Breast epithelium (tissue), 3 donors: Measurements from ENCODE around the gene SMAD7.

ENCODE experiments used
- POLR2A ChIP-seq: fragments of 450-650 bp; IDR thresholded peaks from one replicate; pipeline ENCODE4 v1.6.1; 2016; ENCODE audit warnings: antibody characterized with exemption, mild to moderate bottlenecking, moderate library complexity
- TF ChIP-seq, protein P1 (sequence below), 3 donors: fragments of 450-650 bp; IDR thresholded peaks; one replicate each; pipeline ENCODE4 v1.5.1; 2016 to 2017; ENCODE audit warnings: antibody characterized with exemption in 3 of 3, mild to moderate bottlenecking in 3 of 3, moderate library complexity in 3 of 3

DNA sequence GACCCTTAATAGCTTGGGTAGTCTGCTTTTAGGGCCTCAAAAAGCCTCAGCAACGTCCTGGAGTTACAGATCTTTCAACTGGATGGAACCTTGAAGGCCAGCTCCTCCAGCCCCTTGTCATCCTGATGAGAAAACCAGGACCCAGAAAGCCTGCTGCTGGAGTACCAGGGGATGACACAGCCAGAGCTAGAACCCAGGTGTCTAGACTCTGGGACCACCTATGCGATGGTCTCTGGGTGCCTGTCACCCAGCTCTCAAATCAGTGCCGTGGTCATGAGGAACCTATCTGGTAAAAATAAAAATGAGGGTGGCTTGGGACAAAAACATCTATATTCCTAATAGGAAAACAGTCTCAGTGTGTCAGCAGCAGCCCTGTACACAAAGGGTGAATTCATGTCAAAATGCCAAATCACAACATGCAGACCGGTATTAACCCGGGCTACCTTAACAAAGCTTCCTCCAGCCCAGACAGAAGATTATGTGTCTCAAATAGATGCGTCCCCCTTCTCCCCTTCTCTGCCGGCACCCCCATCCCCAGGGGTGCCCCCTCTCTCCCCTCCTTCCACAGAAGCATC is 28.5 kb downstream of the SMAD7 start:
- TF ChIP-seq POLR2A, result no peak
- TF ChIP-seq, protein P1, sequence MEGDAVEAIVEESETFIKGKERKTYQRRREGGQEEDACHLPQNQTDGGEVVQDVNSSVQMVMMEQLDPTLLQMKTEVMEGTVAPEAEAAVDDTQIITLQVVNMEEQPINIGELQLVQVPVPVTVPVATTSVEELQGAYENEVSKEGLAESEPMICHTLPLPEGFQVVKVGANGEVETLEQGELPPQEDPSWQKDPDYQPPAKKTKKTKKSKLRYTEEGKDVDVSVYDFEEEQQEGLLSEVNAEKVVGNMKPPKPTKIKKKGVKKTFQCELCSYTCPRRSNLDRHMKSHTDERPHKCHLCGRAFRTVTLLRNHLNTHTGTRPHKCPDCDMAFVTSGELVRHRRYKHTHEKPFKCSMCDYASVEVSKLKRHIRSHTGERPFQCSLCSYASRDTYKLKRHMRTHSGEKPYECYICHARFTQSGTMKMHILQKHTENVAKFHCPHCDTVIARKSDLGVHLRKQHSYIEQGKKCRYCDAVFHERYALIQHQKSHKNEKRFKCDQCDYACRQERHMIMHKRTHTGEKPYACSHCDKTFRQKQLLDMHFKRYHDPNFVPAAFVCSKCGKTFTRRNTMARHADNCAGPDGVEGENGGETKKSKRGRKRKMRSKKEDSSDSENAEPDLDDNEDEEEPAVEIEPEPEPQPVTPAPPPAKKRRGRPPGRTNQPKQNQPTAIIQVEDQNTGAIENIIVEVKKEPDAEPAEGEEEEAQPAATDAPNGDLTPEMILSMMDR (IDR thresholded peaks at IDR 0.05), result no peak
